DMS153 treated with DMSO at 0.1 percent for 48 hours (cell line): Measurements from ENCODE around the gene CCRL2.
"Not testable (repeated sequence)": the region's sequence is repeated elsewhere in the genome, so short reads cannot be mapped to it uniquely, and the experiment has no call there.

Source experiments
- DNase-seq: peaks from one replicate; lab custom pipeline; 2025; ENCODE audit not compliant: unreplicated experiment; lab: John Stamatoyannopoulos, UW

CCRL2 gene

DNA sequence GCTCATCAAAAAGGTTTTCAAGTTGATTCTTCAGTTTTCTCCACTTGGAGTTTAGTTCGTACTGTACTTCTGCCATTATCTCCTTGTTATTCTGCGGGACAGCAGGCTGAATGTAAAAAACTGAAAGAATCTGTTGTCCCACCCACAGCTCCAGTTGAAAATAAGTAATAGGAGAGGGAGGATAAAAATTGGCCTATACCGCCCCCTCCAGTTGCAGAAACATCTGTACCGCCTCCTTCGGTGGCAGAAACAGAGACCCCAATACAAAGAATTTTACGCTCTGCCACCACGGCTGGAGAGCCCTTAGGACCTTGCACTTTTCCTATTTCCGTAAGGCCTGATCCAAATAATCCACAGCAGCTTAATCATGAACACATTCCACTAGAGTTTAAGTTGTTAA is 20.3 kb downstream of the CCRL2 start:
- DNase-seq, result not testable (repeated sequence)

DNA sequence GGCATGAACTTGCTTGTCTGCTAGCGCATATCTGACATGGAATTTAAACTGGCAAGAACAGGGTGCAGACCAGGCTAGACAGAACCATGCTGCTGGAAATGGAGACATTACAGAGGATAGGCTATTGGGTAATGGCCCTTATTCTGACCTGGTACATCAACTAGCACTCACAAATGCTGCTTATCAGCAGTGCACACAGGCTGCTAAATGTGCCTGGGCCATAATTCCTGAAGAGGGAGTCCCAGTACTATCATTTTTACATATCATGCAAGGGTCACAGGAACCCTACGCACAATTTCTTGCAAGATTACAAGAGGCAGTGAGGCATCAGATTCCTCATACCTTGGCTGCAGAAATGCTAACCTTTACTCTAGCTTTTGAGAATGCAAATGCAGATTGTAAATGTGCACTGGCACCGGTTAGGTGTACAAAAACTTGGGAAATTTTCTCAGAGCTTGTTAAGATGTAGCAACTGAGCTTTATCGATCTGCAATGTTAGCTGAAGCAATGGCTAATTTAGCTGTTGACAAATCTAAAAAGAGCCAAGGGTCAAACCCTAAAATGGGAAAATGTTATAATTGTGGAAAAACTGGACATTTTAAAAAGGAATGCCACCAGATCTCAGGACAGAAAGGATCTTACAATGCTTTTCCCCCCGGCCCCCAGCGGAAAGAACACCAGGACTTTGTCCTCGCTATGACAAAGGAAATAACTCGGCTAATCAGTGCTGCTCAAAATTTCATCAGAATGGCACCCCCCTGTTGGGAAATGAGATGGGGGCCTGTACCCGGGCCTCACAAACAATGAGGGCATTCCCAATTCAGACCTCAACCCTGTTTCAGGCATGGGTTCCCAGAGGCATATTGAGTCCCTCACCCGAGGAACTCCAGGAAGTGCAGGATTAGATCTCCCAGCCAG is 21.1 kb downstream of the CCRL2 start:
- DNase-seq, result no peak

GRCh38 chr3:46429250-46429649 is 22.2 kb downstream of the CCRL2 start:
- no peak for DNase-seq

DNA sequence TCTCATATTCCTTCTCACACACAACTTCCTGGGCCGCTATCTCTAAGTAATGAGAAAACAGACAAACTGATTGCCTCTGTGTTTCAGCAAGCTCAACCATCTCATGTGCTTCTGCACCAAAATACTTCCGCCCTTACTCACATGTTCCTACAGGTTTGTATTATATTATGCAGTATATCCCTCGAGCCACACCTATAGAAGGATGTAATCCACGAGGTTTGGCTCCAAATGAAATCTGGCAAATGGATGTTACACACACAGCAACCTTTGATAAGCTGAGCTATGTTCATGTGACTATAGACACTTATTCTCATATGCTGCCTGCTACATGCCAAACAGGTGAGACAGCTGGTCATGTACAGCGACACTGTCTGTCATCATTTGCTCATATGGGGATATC is 22.6 kb downstream of the CCRL2 start:
- DNase-seq, result no peak

DNA sequence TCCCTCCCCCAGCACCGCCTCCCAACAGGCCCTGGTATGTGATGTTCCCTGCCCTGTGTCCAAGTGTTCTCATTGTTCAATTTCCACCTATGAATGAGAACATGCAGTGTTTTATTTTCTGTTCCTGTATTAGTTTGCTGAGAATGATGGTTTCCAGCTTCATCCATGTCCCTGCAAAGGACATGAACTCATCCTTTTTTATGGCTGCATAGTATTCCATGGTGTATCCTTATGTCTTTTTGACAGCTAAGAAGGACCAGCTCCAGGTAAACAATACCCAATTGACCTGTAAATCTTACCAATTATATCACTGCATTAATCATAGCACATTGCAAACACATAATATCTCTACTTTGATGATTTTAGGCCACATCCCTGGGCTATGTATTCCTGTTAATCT is 23.8 kb downstream of the CCRL2 start:
- not testable (repeated sequence) for DNase-seq

- DNase-seq, result not testable (repeated sequence)
Measured at GRCh38 chr3:46431905-46432304, 24.8 kb downstream of the CCRL2 start.

- DNase-seq, result not testable (repeated sequence)
Measured at GRCh38 chr3:46433118-46433517, 26.1 kb downstream of the CCRL2 start.

DNA sequence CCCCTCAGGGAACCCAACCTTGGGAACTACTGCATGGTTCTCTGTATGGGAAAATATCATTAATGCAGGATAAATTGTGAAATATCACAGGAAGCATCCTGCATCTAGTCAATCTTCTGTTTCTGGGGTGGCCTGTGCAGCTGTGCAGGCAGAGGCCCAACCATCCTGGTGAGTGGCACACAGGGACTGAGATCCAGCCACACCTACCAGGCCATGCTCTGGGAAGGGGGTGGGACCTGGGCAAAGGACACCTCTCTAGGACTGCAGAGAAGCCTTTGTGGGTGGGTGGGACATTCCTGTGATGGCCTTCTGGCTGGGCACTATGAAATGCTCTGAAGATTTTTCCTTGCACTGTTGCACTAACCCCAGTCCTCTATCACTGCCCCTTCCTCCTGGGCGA is 26.8 kb downstream of the CCRL2 start:
- no peak for DNase-seq

DNA sequence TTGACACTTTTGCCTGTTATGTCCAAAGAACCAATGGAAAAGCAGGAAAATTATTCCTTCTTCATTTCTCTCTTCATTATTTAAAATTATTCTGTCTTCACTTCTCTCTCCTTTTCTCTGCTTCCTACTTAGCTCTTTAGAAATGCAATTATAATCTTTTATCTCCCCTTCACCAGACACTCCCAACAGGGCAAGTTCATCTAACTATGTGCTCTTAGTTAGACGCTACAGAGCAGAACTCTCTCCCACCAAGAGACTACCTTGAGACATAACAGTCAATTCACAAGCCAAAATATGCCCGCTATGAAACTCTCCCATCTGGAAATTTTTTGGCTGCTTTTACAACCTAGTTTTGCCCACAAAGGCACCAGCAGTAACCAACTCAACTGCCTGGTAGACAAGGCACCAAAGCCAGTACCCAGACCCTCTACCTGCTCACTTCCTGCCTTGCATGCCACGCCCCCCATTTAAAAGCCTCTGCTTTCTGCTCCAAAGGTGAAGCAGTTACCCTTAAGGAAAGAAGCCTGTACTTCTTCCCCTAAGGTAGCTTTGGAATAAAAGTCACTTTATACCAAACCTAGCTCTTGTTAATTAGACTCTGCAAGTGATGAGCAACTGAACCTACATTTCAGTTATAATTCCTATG is 28.1 kb downstream of the CCRL2 start:
- DNase-seq, result no peak

- no peak for DNase-seq
Measured at GRCh38 chr3:46438831-46439230, 31.8 kb downstream of the CCRL2 start.

GRCh38 chr3:46440531-46441294 is 33.7 kb downstream of the CCRL2 start:
- DNase-seq, result no peak

- DNase-seq, result peak; percentile 12
Measured at GRCh38 chr3:46442576-46443530, 35.8 kb downstream of the CCRL2 start.

- DNase-seq, result no peak
Measured at GRCh38 chr3:46447228-46447985, 40.3 kb downstream of the CCRL2 start.

DNA sequence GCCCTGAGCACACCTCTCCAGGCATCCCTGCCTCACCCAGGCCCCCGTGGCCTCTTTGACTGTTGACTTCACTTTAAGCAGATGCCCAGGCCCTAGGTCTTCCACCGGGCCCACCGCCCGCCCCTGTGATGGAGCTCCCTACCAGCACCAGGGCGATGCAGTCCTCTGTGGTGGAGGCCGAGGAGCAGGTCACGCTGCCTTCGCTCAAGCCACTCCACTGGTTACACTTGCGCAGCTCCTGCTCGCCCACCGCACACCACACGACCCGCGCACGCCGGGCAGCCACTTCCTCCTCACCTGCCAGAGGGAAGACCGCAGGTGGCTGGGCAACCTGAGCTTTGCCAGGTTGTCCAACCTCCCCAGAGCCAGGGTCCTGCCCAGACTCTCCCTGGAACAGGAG is 41.7 kb downstream of the CCRL2 start:
- DNase-seq, result no peak

DNA sequence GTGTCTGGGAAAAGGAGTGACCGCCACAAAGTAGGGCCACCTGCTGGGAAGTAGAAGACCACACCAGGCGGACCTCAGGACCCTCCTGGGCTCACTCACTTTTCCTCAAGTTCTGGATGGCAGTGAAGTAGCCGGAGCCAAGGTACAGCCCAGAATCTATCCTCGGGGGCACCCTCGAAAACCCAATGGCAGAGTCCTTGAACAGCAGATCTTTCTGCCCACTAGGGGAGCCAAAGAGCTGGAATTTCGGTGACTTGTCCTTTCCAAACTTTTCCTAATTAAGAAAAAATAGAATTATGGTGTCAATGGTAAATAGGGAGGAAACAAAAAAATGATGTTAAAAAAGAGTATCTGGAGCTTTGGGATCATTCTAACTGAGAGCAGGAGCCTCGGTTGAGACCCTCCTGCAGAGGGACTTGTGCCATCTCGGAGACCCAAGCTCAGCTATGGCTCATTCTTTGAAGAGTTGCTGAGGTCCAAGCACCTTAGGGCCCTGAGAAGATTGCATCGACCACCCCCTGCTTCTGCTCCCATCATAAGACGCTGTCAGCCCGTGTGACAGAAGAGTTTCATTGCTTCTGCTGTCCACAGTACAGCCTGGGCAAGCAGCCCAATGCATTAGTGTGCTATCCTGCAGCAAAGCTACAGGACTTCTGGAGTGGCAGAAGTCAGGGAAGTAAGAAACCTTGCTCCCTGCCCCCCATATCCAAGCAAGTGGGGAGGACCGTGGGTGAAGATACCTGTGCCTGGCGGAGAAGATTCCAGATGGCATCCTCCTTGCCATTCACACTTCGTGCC is 42.9 kb downstream of the CCRL2 start:
- DNase-seq, result no peak

DNA sequence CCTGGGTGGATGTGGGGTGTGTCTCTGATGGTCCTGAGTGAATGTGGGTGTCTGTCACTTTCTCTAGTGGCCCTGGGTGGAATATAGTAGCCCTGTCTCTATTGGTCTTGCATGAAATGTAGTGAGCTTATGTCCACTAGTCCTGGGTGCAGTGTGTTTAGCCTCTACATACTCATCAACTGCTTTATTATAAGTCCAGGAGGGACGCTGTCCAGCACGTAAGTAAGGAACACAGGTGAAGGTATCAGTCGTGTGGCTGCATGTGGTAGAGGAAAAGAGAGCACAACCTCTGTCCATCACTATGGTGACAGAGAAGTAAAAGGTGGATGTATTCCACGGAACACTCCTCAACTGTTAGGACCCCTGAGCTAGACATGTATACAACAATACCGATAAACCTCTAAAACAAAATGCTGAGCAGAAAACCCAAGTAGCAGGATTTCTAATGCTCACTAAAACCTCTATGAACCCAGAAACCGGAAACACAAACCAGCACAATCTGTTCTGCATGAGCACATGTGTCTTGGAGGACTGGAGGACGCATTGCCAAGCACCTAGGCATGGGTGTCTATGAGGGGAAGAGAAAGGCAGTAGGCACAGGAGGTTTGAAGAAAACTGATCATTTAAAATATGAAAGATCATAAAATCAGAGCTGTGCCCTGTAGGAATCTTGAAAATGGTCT is 46.6 kb downstream of the CCRL2 start:
- DNase-seq, result no peak

GRCh38 chr3:46454209-46454595 is 47.1 kb downstream of the CCRL2 start:
- DNase-seq, result no peak

- DNase-seq, result no peak
Measured at GRCh38 chr3:46454606-46455005, 47.5 kb downstream of the CCRL2 start.
